ENCODE data around the gene MMAB. TPM values are rescaled to one million over a fixed set of nuclear protein-coding genes. Genes with fewer than 3 reads are reported as not detected.

MMAB gene
- total RNA-seq, 4 donors from 2014 or later: 45.2 to 59.5 (median 52.3) TPM

GRCh38 chr12:109545826-109546225 is 27.5 kb downstream of the MMAB start:
- H3K4me1 ChIP-seq: peaks cover 0 to 14% (median 10%) of the 10 kb centered on the region in 3 donors
- no peak for TF ChIP-seq CTCF (IDR thresholded peaks at IDR 0.05)
- TF ChIP-seq POLR2A (IDR thresholded peaks at IDR 0.05): no peak
- no peak overlapping the region for H3K4me3 ChIP-seq
- DNase-seq: no peak
- 33% methylated on average over 1 of the region's 5 CpGs; no CpG with 5 or more reads in 1 of the 2 donors for WGBS, 2 donors
- H3K27me3 ChIP-seq: peaks cover 0 to 44% (median 0%) of the 10 kb centered on the region in 4 donors
- no peaks in the 10 kb centered on the region for H3K9me3 ChIP-seq
- intact Hi-C loops (cut with DNase I): no loop called here
- H3K27ac ChIP-seq: no peak overlapping the region
- H3K36me3 ChIP-seq: no peaks in the 10 kb centered on the region

- no peak overlapping the region for H3K27ac ChIP-seq
- H3K4me3 ChIP-seq: no peak overlapping the region
- H3K9me3 ChIP-seq: no peaks in the 10 kb centered on the region
- DNase-seq: no peak
- WGBS, 2 donors: 21% methylated on average over 4 of the region's 7 CpGs; no CpG with 5 or more reads in 1 of the 2 donors
- no peak for TF ChIP-seq POLR2A (IDR thresholded peaks at IDR 0.05)
- no peak for TF ChIP-seq CTCF (IDR thresholded peaks at IDR 0.05)
- peaks cover 0 to 36% (median 0%) of the 10 kb centered on the region in 4 donors for H3K27me3 ChIP-seq
- intact Hi-C loops (cut with DNase I): no loop called here
- H3K36me3 ChIP-seq: peaks cover 0 to 8% (median 0%) of the 10 kb centered on the region in 3 donors
- H3K4me1 ChIP-seq: peaks cover 0 to 14% (median 10%) of the 10 kb centered on the region in 3 donors
Measured at GRCh38 chr12:109544955-109545531, 28.3 kb downstream of the MMAB start.

DNA sequence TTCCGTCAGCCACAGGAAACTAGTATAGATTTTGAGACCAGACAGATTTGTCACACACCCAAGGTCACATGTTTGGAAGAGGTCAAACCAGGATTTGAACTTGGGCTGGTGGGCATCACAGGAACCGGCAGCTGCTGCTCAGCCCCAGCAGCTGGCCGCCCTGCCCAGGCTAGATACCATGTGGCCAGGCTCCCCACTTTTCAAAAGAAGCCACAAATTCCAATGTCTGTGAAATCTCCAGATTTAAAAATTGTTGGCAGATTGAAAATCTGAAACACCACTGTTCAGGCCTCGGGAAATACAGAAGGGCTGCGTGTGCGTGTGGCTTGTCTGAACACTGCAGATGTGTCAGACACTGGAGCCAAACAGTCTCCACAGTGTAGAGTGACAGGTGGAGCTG is 30.4 kb downstream of the MMAB start:
- peaks cover 0 to 14% (median 10%) of the 10 kb centered on the region in 3 donors for H3K4me1 ChIP-seq
- no peaks in the 10 kb centered on the region for H3K9me3 ChIP-seq
- no peak overlapping the region for H3K4me3 ChIP-seq
- TF ChIP-seq POLR2A (IDR thresholded peaks at IDR 0.05): no peak
- no peak for TF ChIP-seq CTCF (IDR thresholded peaks at IDR 0.05)
- H3K27me3 ChIP-seq: peaks cover 0 to 15% (median 0%) of the 10 kb centered on the region in 4 donors
- intact Hi-C loops (cut with DNase I): no loop called here
- WGBS, 2 donors: 79 to 83% methylated on average over 3 to 5 of the region's 6 CpGs
- DNase-seq: no peak
- H3K36me3 ChIP-seq: peaks cover 0 to 17% (median 0%) of the 10 kb centered on the region in 3 donors
- no peak overlapping the region for H3K27ac ChIP-seq

DNA sequence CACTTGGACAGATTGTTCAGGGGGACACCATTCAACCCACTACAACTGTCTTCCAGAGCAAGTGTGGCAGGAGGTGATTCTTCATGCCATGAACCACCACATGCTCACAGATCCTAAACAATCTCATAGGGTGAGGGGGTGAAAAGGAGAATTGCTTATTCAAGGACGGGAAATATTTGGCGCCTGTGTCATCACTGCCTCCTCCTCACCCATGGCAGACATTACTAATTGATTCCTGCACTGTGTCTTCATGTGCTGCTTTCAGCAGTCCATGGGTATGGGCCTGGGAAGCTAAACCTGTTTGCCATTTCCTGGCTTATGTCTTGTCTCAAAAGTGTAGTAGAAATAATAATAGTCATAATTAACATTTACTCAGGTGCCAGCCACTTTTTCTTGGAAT is 31.3 kb downstream of the MMAB start:
- peaks cover 0 to 14% (median 10%) of the 10 kb centered on the region in 3 donors for H3K4me1 ChIP-seq
- H3K9me3 ChIP-seq: no peaks in the 10 kb centered on the region
- no peak for DNase-seq
- intact Hi-C loops (cut with DNase I): no loop called here
- no peak overlapping the region for H3K27ac ChIP-seq
- TF ChIP-seq POLR2A (IDR thresholded peaks at IDR 0.05) (no peak), CTCF (IDR thresholded peaks at IDR 0.05) (no peak)
- H3K27me3 ChIP-seq: peaks cover 0 to 7% (median 0%) of the 10 kb centered on the region in 4 donors
- H3K4me3 ChIP-seq: no peak overlapping the region
- peaks cover 0 to 19% (median 0%) of the 10 kb centered on the region in 3 donors for H3K36me3 ChIP-seq
- 71 to 73% methylated on average over 2 of the region's 2 CpGs for WGBS, 2 donors

DNA sequence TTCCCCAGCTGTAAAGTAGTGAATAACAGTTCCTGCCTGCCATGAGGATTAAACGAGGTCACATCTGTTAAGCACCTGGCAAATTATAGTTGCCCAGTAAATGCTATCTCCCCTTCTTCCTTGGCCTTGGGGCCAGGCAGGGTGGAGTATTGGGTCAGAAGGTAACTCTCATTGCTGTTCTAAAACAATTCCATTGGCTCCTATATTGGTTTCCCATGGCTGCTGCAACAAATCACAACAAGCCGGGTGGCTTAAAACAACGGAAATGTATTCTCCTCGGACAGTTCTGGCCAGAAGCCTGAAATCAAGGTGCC is 31.9 kb downstream of the MMAB start:
- Histone ChIP-seq H3K27me3 (peaks cover 0 to 2% (median 0%) of the 10 kb centered on the region in 4 donors), H3K36me3 (peaks cover 0 to 19% (median 0%) of the 10 kb centered on the region in 3 donors), H3K4me1 (peaks cover 0 to 14% (median 10%) of the 10 kb centered on the region in 3 donors), H3K4me3 (no peak overlapping the region), H3K27ac (no peak overlapping the region), H3K9me3 (no peaks in the 10 kb centered on the region)
- no peak for TF ChIP-seq POLR2A (IDR thresholded peaks at IDR 0.05)
- no peak for TF ChIP-seq CTCF (IDR thresholded peaks at IDR 0.05)
- no peak for DNase-seq
- intact Hi-C loops (cut with DNase I): no loop called here
- WGBS, 2 donors: 48 to 55% methylated on average over 4 of the region's 4 CpGs
